Heart right ventricle (tissue), 16 donors: Measurements from ENCODE around the gene RNF31. TPM values are rescaled to one million over a fixed set of nuclear protein-coding genes. Genes with fewer than 3 reads are reported as not detected.

Experiments used
- ATAC-seq, 8 donors: fragments of 200-7000 bp; cut with Tn5 transposase; one replicate each; pipeline ENCODE4 v1.9.1; 2020; ENCODE audit warnings: mild to moderate bottlenecking in 8 of 8, moderate library complexity in 8 of 8, moderate number of reproducible peaks in 1 of 8
- DNase-seq, 2 donors: peaks; one replicate each; pipeline ENCODE4 v3.0.0-alpha.2; 2020
- H3K27ac ChIP-seq, 10 donors: fragments of 200-600 bp; sonication (generic) in 2 of 10; one replicate each; pipeline versions ENCODE4 v1.5.0 to v1.8.0; 2020 to 2022; ENCODE audit warnings: mild to moderate bottlenecking in 3 of 10
- H3K27me3 ChIP-seq, 7 donors: fragments of 200-600 bp; one replicate each; pipeline ENCODE4 v1.8.0; 2021 to 2022; ENCODE audit warnings: mild to moderate bottlenecking in 2 of 7
- H3K36me3 ChIP-seq, 9 donors: fragments of 200-600 bp; sonication (generic) in 1 of 9; one replicate each; pipeline versions ENCODE4 v1.5.0 to v1.8.0; 2020 to 2022; ENCODE audit warnings: mild to moderate bottlenecking in 2 of 9
- H3K4me1 ChIP-seq, 9 donors: fragments of 200-600 bp; sonication (generic) in 1 of 9; one replicate each; pipeline versions ENCODE4 v1.5.0 to v1.8.0; 2020 to 2022; ENCODE audit warnings: mild to moderate bottlenecking in 4 of 9
- H3K4me3 ChIP-seq, 10 donors: fragments of 200-600 bp; sonication (generic) in 2 of 10; one replicate each; pipeline versions ENCODE4 v1.5.0 to v1.8.0; 2020 to 2022; ENCODE audit warnings: mild to moderate bottlenecking in 7 of 10, moderate library complexity in 2 of 10
- H3K9me3 ChIP-seq, 11 donors: fragments of 200-600 bp in 10 of 11; sonication (generic) in 2 of 11; one replicate each; pipeline versions ENCODE4 v1.5.0 to v1.8.0; 2013 to 2022; ENCODE audit warnings: mild to moderate bottlenecking in 2 of 11, control low read depth in 1 of 11, moderate library complexity in 1 of 11
- CTCF ChIP-seq, 9 donors: fragments of 200-600 bp; sonication (generic) in 2 of 9; IDR thresholded peaks; one replicate each; pipeline versions ENCODE4 v1.5.0 to v1.8.0; 2021 to 2022; ENCODE audit warnings: antibody characterized with exemption in 9 of 9, mild to moderate bottlenecking in 5 of 9, moderate library complexity in 1 of 9
- WGBS, 2 donors: extraction: QIAGEN DNeasy Blood & Tissue Kit; methylation state at CpG; one replicate each; pipeline ENCODE4 v1.1.7; 2013; ENCODE audit warnings: inconsistent platforms in 1 of 2; 5-methylcytosine and 5-hydroxymethylcytosine counted together
- intact Hi-C, 10 donors: fragments of 100-400 bp; cut with DNase I; formaldehyde crosslinking; loops; one replicate each; pipeline versions ENCODE4 v1.11.1 to v1.14.2; 2022
- polyA plus RNA-seq, 2 donors: library from polyadenylated mRNA; stranded (reverse); fragments of 200-250 nt; gene quantifications; one replicate each; pipeline ENCODE4 v1.2.3, GENCODE V29; 2013
- total RNA-seq, 10 donors: library from RNA; stranded (reverse); fragmentation: NEBNext Ultra II Directional in 3 of 10; extraction: Animal tissue kit (Norgen Biotek cat#: 25700) in 3 of 10; gene quantifications; one replicate each; pipeline versions ENCODE4 v1.2.1 to v1.2.4, GENCODE V29; 2021 to 2023
- donor health status: Arrhythmogenic right ventricular cardiomyopathy.
- donor health status: ischemic (EF 13 %, LVEDD 7.1; RV severe dilation, severe dysfunction).
- donor health status: healthy with polysubstance abuse.
- donor health status: DM: no; HTN: yes; CAD: no.
- donor health status: DM: no; HTN: no; CAD: no.
- donor health status: ischemic (EF 25% LVEDD 6.9; RV normal size, moderate dysfunction).
- donor health status: ischemic (EF 25% LVEDD 5.7; RV mildly dilated, moderate dysfunction).
- donor health status: healthy.
- donor health status: DM: yes; HTN: yes; CAD: no.
- donor health status: Ischemic cardiomyopathy.
- donor health status: ischemic (EF 35%, LVEDD 5.7; RV mildly dilated, moderate dysfunction).
- donor health status: nonischemic (EF 11% LVEDD 7.7; RV severe dilation, severe dysfunction).
- donor health status: DM: yes; HTN: yes; CAD: no.
- donor health status: PGD.
- donor health status: ischemic (EF 29% LVEDD 5.4; RV normal size, mild dysfunction).
- donor health status: nonischemic (EF 23%, LVEDD 6.1; RV moderate dilation, normal function).

The RNF31 gene
- total and polyA plus RNA-seq, 12 donors: 27.5 to 92.9 (median 35.7) TPM

- peak overlapping the region in 1 of 10 donors; percentile 75 for H3K4me3 ChIP-seq
- no peak for TF ChIP-seq CTCF (IDR thresholded peaks at IDR 0.05)
- no peak for ATAC-seq
- H3K36me3 ChIP-seq: peaks cover 0 to 70% (median 48%) of the 10 kb centered on the region in 9 donors
- intact Hi-C loops: loop anchor here in 3 of 10 donors (5.0 to 10.0 kb wide), 2 partner anchors 37 to 845 kb away; partner anchors contain the start of genes DCAF11 (in 2 of the 3), NRL (in 2 of the 3), BCL2L2 (in 1 of the 3) and PPP1R3E (in 1 of the 3)
- WGBS, 2 donors: 94 to 97% methylated on average over 3 of the region's 3 CpGs
- no peak overlapping the region for H3K27ac ChIP-seq
- no peaks in the 10 kb centered on the region for H3K27me3 ChIP-seq
- peaks cover 15 to 40% (median 27%) of the 10 kb centered on the region in 9 donors for H3K4me1 ChIP-seq
- H3K9me3 ChIP-seq: no peaks in the 10 kb centered on the region
- DNase-seq: no peak
Observed at GRCh38 chr14:24149302-24149969, 2.1 kb downstream of the RNF31 start.

GRCh38 chr14:24150061-24150460, 2.8 kb downstream of the RNF31 start:
- H3K4me3 ChIP-seq: no peak overlapping the region
- intact Hi-C loops: no loop called here
- peaks cover 0 to 70% (median 55%) of the 10 kb centered on the region in 9 donors for H3K36me3 ChIP-seq
- no peaks in the 10 kb centered on the region for H3K9me3 ChIP-seq
- WGBS, 2 donors: 88 to 93% methylated on average over 9 of the region's 9 CpGs
- H3K4me1 ChIP-seq: peaks cover 15 to 35% (median 27%) of the 10 kb centered on the region in 9 donors
- no peaks in the 10 kb centered on the region for H3K27me3 ChIP-seq
- ATAC-seq (no peak), DNase-seq (no peak)
- TF ChIP-seq CTCF (IDR thresholded peaks at IDR 0.05): no peak
- no peak overlapping the region for H3K27ac ChIP-seq

DNA sequence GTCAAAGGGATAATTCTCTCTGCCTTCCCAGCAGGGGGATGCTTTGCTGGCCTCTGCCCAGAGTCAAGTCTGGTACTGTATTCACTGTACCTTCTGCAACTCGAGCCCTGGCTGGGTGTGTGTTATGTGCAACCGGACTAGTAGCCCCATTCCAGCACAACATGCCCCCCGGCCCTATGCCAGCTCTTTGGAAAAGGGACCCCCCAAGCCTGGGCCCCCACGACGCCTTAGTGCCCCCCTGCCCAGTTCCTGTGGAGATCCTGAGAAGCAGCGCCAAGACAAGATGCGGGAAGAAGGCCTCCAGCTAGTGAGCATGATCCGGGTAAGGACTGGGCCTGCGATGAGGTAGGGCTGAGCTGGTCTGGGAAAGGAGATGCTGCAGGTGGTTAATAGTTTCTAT, 3.3 kb downstream of the RNF31 start:
- TF ChIP-seq CTCF (IDR thresholded peaks at IDR 0.05): no peak
- Histone ChIP-seq H3K27ac (no peak overlapping the region), H3K27me3 (no peaks in the 10 kb centered on the region), H3K4me3 (no peak overlapping the region), H3K4me1 (peaks cover 12 to 30% (median 23%) of the 10 kb centered on the region in 9 donors), H3K36me3 (peaks cover 0 to 71% (median 60%) of the 10 kb centered on the region in 9 donors), H3K9me3 (no peaks in the 10 kb centered on the region)
- DNase-seq (no peak), ATAC-seq (no peak)
- intact Hi-C loops: no loop called here
- 93 to 94% methylated on average over 9 of the region's 9 CpGs for WGBS, 2 donors

GRCh38 chr14:24150993-24151392, 3.7 kb downstream of the RNF31 start:
- H3K36me3 ChIP-seq: peaks cover 0 to 76% (median 64%) of the 10 kb centered on the region in 9 donors
- no peak for ATAC-seq
- H3K4me1 ChIP-seq: peaks cover 9 to 25% (median 19%) of the 10 kb centered on the region in 9 donors
- TF ChIP-seq CTCF (IDR thresholded peaks at IDR 0.05): no peak
- no peak overlapping the region for H3K4me3 ChIP-seq
- intact Hi-C loops: no loop called here
- no peaks in the 10 kb centered on the region for H3K27me3 ChIP-seq
- no peak for DNase-seq
- H3K9me3 ChIP-seq: no peaks in the 10 kb centered on the region
- H3K27ac ChIP-seq: no peak overlapping the region
- WGBS, 2 donors: 89% methylated on average over 9 of the region's 9 CpGs
